Neural cell (in vitro differentiated cells): ENCODE results near the gene LUC7L.
"Not testable (repeated sequence)": the region's sequence is repeated elsewhere in the genome, so short reads cannot be mapped to it uniquely, and the experiment has no call there.

ENCODE experiments used
- CTCF ChIP-seq: fragments of 450-650 bp; IDR thresholded peaks from 2 replicates; pipeline ENCODE4 v1.5.1; 2014; ENCODE audit warnings: antibody characterized with exemption, mild to moderate bottlenecking, moderate library complexity; ENCODE audit not compliant: poor library complexity, severe bottlenecking
- EP300 ChIP-seq: fragments of 450-650 bp; conservative IDR thresholded peaks from 2 replicates; pipeline ENCODE4 v1.6.1; 2014; ENCODE audit warnings: antibody characterized with exemption, mild to moderate bottlenecking, moderate library complexity; ENCODE audit not compliant: poor library complexity, severe bottlenecking
- EZH2 ChIP-seq: fragments of 200-600, 300-800 bp; shearing (Covaris generic), sonication (generic); IDR thresholded peaks from 2 replicates; pipeline ENCODE4 v1.6.1; 2014; ENCODE audit warnings: antibody characterized with exemption, low read length, borderline replicate concordance, mild to moderate bottlenecking; ENCODE audit not compliant: insufficient read depth, poor library complexity, severe bottlenecking
- SMC3 ChIP-seq: fragments of 450-650 bp; conservative IDR thresholded peaks from 2 replicates; pipeline ENCODE4 v1.6.1; 2014; ENCODE audit warnings: antibody characterized with exemption, mild to moderate bottlenecking, moderate library complexity; ENCODE audit not compliant: poor library complexity

GRCh38 chr16:153129-153521 is 76.1 kb downstream of the LUC7L start:
- not testable (repeated sequence) for TF ChIP-seq CTCF, SMC3, EZH2, EP300
